HL-60 (cell line): Measurements from ENCODE around the gene ZMAT5.

ENCODE experiments used
- GABPA ChIP-seq: IDR thresholded peaks from 2 replicates; pipeline ENCODE4 v1.6.1; 2012; ENCODE audit warnings: low read depth
- POLR2AphosphoS5 ChIP-seq: IDR thresholded peaks from 2 replicates; pipeline ENCODE4 v1.6.1; 2012; ENCODE audit warnings: low read depth
- REST ChIP-seq: IDR thresholded peaks from 2 replicates; pipeline ENCODE4 v1.6.1; 2012; ENCODE audit warnings: low read depth; ENCODE audit not compliant: insufficient replicate concordance
- TF ChIP-seq, protein P1 (sequence below): IDR thresholded peaks from one replicate; pipeline ENCODE4 v1.5.1; 2011; ENCODE audit warnings: low read length, control low read depth, inconsistent platforms; ENCODE audit not compliant: insufficient read depth

DNA sequence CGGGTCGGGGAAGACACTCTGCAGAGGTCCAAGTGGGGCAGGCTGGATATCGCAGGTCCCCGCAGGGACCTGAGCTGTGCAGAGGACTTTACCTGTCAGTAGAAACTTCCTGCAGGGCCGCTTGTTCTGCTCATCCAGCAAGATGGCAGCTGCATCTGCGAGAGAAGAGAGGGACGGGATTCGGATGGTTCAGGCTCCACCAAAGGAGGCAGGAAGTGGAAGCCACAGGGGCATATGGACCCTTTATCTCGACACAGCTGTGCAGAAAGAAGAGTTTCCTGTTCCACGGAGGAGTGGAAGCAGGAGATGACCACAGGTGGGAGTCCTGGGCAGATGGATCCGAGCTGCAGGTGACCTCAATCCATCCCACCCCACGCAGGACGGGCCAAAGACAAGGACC, 24.5 kb downstream of the ZMAT5 start:
- TF ChIP-seq, protein P1, sequence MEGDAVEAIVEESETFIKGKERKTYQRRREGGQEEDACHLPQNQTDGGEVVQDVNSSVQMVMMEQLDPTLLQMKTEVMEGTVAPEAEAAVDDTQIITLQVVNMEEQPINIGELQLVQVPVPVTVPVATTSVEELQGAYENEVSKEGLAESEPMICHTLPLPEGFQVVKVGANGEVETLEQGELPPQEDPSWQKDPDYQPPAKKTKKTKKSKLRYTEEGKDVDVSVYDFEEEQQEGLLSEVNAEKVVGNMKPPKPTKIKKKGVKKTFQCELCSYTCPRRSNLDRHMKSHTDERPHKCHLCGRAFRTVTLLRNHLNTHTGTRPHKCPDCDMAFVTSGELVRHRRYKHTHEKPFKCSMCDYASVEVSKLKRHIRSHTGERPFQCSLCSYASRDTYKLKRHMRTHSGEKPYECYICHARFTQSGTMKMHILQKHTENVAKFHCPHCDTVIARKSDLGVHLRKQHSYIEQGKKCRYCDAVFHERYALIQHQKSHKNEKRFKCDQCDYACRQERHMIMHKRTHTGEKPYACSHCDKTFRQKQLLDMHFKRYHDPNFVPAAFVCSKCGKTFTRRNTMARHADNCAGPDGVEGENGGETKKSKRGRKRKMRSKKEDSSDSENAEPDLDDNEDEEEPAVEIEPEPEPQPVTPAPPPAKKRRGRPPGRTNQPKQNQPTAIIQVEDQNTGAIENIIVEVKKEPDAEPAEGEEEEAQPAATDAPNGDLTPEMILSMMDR, result no peak
- TF ChIP-seq REST (no peak), POLR2AphosphoS5 (no peak), GABPA (no peak)
